Endothelial cell of umbilical vein (primary cell): Measurements from ENCODE around the gene CARNS1. TPM values are rescaled to one million over a fixed set of nuclear protein-coding genes. Genes with fewer than 3 reads are reported as not detected.
A peak's percentile ranks its signal among the peaks of the same experiment; 100 is the strongest.

Experiments
- BruUV-seq: library from RNA; stranded (reverse); fragments of 400-500 nt; replicated peaks from 2 replicates; lab custom pipeline; 2021; lab: Mats Ljungman, UMichigan
- CTCF ChIA-PET: fragments of 300-600, 350-600 bp; sonication (Branson Sonifier 250); formaldehyde crosslinking; loops from one replicate; lab custom pipeline; 2021; ENCODE audit warnings: antibody characterized with exemption, inconsistent platforms; lab: Charles Lee
- POLR2A ChIA-PET: fragments of 300-600, 350-600 bp; sonication (Branson Sonifier 250); formaldehyde crosslinking; loops from one replicate; lab custom pipeline; 2021; ENCODE audit warnings: antibody characterized with exemption, inconsistent platforms; lab: Charles Lee
- DNase-seq: peaks from one replicate; pipeline ENCODE4 v3.0.0-alpha.2; 2011; ENCODE audit warnings: low read depth, low spot score
- FAIRE-seq: peaks from 2 replicates; lab custom pipeline; 2011; peaks lifted over from hg19 to GRCh38; lab: Jason Lieb, UNC
- H2AFZ ChIP-seq: 2 replicates; pipeline ENCODE4 v1.6.0; 2012; ENCODE audit warnings: low read depth, low read length, control low read depth, inconsistent platforms
- H3K27ac ChIP-seq: 2 replicates; pipeline ENCODE4 v1.5.1; 2011; ENCODE audit warnings: low read depth, mild to moderate bottlenecking, control low read depth, low read length, moderate library complexity; ENCODE audit not compliant: insufficient read depth
- H3K27me3 ChIP-seq, 2 experiments: 2 replicates each; pipeline versions ENCODE4 v1.6.0 to v1.6.1; 2011; ENCODE audit warnings: low read length in 2 of 2, mixed read lengths in 1 of 2; ENCODE audit not compliant: control insufficient read depth in 2 of 2, insufficient read depth in 2 of 2
- H3K36me3 ChIP-seq, 2 experiments: 2 replicates in 1 of 2; 3 replicates in 1 of 2; pipeline ENCODE4 v1.5.1; 2011; ENCODE audit warnings: low read length in 2 of 2, mild to moderate bottlenecking in 1 of 2, moderate library complexity in 1 of 2; ENCODE audit not compliant: control insufficient read depth in 2 of 2, insufficient read depth in 2 of 2; ENCODE audit errors: extremely low read depth in 1 of 2
- H3K4me1 ChIP-seq: 3 replicates; pipeline ENCODE4 v1.5.1; 2011; ENCODE audit warnings: mild to moderate bottlenecking, low read length; ENCODE audit not compliant: control insufficient read depth, insufficient read depth; ENCODE audit errors: extremely low read depth
- H3K4me2 ChIP-seq: 2 replicates; pipeline ENCODE4 v1.6.1; 2011; ENCODE audit warnings: low read length, control low read depth, mixed read lengths; ENCODE audit not compliant: insufficient read depth
- H3K4me3 ChIP-seq, 3 experiments: fragments of 200-600 bp in 1 of 3; sonication (generic), shearing (Covaris generic) in 1 of 3; replicated peaks in 1 of 3; 2 replicates each; pipeline ENCODE4 v1.5.1; 2011 to 2016; ENCODE audit warnings: control low read depth in 3 of 3, low read length in 3 of 3, mild to moderate bottlenecking in 2 of 3, inconsistent platforms in 1 of 3, low read depth in 1 of 3, moderate library complexity in 1 of 3; ENCODE audit not compliant: insufficient read depth in 1 of 3
- H3K79me2 ChIP-seq: 2 replicates; pipeline ENCODE4 v1.6.0; 2012; ENCODE audit warnings: low read length, inconsistent platforms; ENCODE audit not compliant: control insufficient read depth, insufficient read depth
- H3K9ac ChIP-seq: replicated peaks from 2 replicates; pipeline ENCODE3; 2011; ENCODE audit warnings: low read length, control low read depth; ENCODE audit not compliant: insufficient read depth; ENCODE audit errors: extremely low read depth
- H3K9me1 ChIP-seq: replicated peaks from 3 replicates; pipeline ENCODE4 v1.6.0; 2011; ENCODE audit warnings: mild to moderate bottlenecking, low read length; ENCODE audit not compliant: control insufficient read depth, insufficient read depth; ENCODE audit errors: extremely low read depth
- H3K9me3 ChIP-seq: replicated peaks from 2 replicates; pipeline ENCODE4 v1.5.1; 2012; ENCODE audit warnings: low read length, inconsistent platforms; ENCODE audit not compliant: control insufficient read depth, insufficient read depth
- H4K20me1 ChIP-seq: replicated peaks from 2 replicates; pipeline ENCODE3; 2011; ENCODE audit warnings: mild to moderate bottlenecking, low read length; ENCODE audit not compliant: control insufficient read depth, insufficient read depth; ENCODE audit errors: extremely low read depth
- EZH2 ChIP-seq: IDR thresholded peaks from 2 replicates; pipeline ENCODE4 v1.6.1; 2012; ENCODE audit warnings: borderline replicate concordance, low read depth, mild to moderate bottlenecking, moderate library complexity, low read length, inconsistent platforms; ENCODE audit not compliant: severe bottlenecking
- FOS ChIP-seq: IDR thresholded peaks from 2 replicates; pipeline ENCODE4 v1.6.1; 2011; ENCODE audit warnings: mild to moderate bottlenecking, low read length, moderate library complexity, borderline replicate concordance; ENCODE audit not compliant: insufficient read depth
- GATA2 ChIP-seq: IDR thresholded peaks from 2 replicates; pipeline ENCODE4 v1.7.0; 2011; ENCODE audit warnings: low read depth, mild to moderate bottlenecking, moderate library complexity, mixed read lengths, low read length; ENCODE audit not compliant: insufficient read length, insufficient read depth
- JUN ChIP-seq: IDR thresholded peaks from 2 replicates; pipeline ENCODE4 v1.6.1; 2011; ENCODE audit warnings: borderline replicate concordance, low read depth; ENCODE audit not compliant: insufficient read length, insufficient read depth
- MYC ChIP-seq: IDR thresholded peaks from one replicate; pipeline ENCODE4 v1.6.1; 2011; ENCODE audit warnings: mild to moderate bottlenecking, low read depth, low read length
- POLR2A ChIP-seq: IDR thresholded peaks from 2 replicates; pipeline ENCODE4 v1.6.1; 2012; ENCODE audit warnings: low read depth, mild to moderate bottlenecking, control low read depth, low read length
- POLR2AphosphoS5 ChIP-seq: IDR thresholded peaks from 2 replicates; pipeline ENCODE4 v1.6.1; 2012; ENCODE audit warnings: low read depth, mild to moderate bottlenecking, control low read depth, low read length, moderate library complexity; ENCODE audit not compliant: insufficient read depth
- dilution Hi-C: fragments of 300-500 bp; cut with MboI; formaldehyde crosslinking; loops from one replicate; pipeline ENCODE4 v1.15.0; 2019; ENCODE audit warnings: low sequenced_read_pairs; ENCODE audit not compliant: extremely low pct_ligation_motif_present
- intact Hi-C: fragments of 100-400 bp; cut with micrococcal nuclease; formaldehyde crosslinking; loops from one replicate; pipeline ENCODE4 v1.10.0; 2022
- polyA plus RNA-seq, 4 experiments: library from polyadenylated mRNA; depleted of rRNA in 3 of 4; stranded (reverse) in 3 of 4; unstranded in 1 of 4; fragments of >200 nt; gene quantifications; 2 replicates each; pipeline versions ENCODE4 v1.2.1 to v1.2.3, GENCODE V29; 2011 to 2012; ENCODE audit warnings: missing spikeins in 1 of 4
- total RNA-seq: library from RNA; stranded (reverse); gene quantifications from 2 replicates; pipeline ENCODE4 v1.2.3, GENCODE V29; 2021
- TF ChIP-seq, protein P1 (sequence below): IDR thresholded peaks from 2 replicates; pipeline ENCODE4 v1.6.1; 2011; ENCODE audit not compliant: insufficient read depth, insufficient read length
- TF ChIP-seq, protein P2 (sequence below), 2 donors: IDR thresholded peaks; 1 replicate in 1 of 2; 2 replicates in 1 of 2; pipeline ENCODE4 v1.5.1; 2011; ENCODE audit warnings: low read length in 2 of 2, mild to moderate bottlenecking in 2 of 2, moderate library complexity in 2 of 2, control low read depth in 1 of 2, inconsistent platforms in 1 of 2, low read depth in 1 of 2; ENCODE audit not compliant: insufficient read depth in 1 of 2; ENCODE audit errors: extremely low read depth in 1 of 2

Gene CARNS1
- total and polyA plus RNA-seq, 2 donors (not counting 3 experiments of a cell fraction or from before 2014, with no cell fraction given): 0.14 to 0.35 TPM

DNA sequence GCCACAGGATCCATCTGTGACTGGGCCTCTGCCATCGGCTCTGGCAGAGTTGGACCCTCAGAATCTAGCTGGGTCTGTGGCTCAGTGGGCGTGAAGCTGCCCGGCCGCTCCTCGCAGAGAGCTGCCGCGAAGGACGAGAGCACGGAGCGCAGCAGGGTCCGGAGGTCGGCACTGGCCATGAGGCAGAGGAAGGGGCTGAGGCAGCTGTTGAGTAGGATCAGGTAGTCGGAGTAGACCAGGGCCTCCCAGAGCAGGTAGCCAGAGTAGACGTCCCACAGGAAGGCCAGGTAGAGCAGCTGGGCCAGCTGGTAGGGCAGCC lies 36.1 kb downstream of the CARNS1 start:
- H3K27ac ChIP-seq: no peak overlapping the region
- no peak overlapping the region for H3K4me3 ChIP-seq
- peak overlapping the region; percentile 97 for H2AFZ ChIP-seq
- no peaks in the 10 kb centered on the region for H3K36me3 ChIP-seq
- FAIRE-seq (no peak), DNase-seq (no peak)
- no peaks in the 10 kb centered on the region for H3K27me3 ChIP-seq
- H3K4me2 ChIP-seq: no peak overlapping the region
- H3K9me3 ChIP-seq: no peaks in the 10 kb centered on the region
- TF ChIP-seq, protein P1, sequence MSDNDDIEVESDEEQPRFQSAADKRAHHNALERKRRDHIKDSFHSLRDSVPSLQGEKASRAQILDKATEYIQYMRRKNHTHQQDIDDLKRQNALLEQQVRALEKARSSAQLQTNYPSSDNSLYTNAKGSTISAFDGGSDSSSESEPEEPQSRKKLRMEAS: no peak
- TF ChIP-seq FOS (no peak), GATA2 (no peak), EZH2 (no peak), POLR2AphosphoS5 (no peak), JUN (no peak), POLR2A (no peak), MYC (no peak)
- TF ChIP-seq, protein P2, sequence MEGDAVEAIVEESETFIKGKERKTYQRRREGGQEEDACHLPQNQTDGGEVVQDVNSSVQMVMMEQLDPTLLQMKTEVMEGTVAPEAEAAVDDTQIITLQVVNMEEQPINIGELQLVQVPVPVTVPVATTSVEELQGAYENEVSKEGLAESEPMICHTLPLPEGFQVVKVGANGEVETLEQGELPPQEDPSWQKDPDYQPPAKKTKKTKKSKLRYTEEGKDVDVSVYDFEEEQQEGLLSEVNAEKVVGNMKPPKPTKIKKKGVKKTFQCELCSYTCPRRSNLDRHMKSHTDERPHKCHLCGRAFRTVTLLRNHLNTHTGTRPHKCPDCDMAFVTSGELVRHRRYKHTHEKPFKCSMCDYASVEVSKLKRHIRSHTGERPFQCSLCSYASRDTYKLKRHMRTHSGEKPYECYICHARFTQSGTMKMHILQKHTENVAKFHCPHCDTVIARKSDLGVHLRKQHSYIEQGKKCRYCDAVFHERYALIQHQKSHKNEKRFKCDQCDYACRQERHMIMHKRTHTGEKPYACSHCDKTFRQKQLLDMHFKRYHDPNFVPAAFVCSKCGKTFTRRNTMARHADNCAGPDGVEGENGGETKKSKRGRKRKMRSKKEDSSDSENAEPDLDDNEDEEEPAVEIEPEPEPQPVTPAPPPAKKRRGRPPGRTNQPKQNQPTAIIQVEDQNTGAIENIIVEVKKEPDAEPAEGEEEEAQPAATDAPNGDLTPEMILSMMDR (IDR thresholded peaks at IDR 0.05; ENCODE audit: extremely low read depth in 1 of 2, insufficient read depth in 1 of 2, low read depth in 1 of 2, low read length in 2 of 2): no peak
- H4K20me1 ChIP-seq: no peaks in the 10 kb centered on the region
- H3K4me1 ChIP-seq: peaks cover 7% of the 10 kb centered on the region
- dilution Hi-C loops: no loop called here
- ChIA-PET CTCF (interaction anchor here (0.8 to 1.4 kb wide), 9 partner anchors 8 to 208 kb away, joined by 3 to 10 read pairs (median 4); partner anchors contain the start of genes AIP, CORO1B, PPP1CA and RAD9A), POLR2A (interaction anchor here (1.5 kb wide), 1 partner anchor 9 kb away, joined by 4 read pairs; no protein-coding TSS in a partner anchor)
- H3K9me1 ChIP-seq: no peaks in the 10 kb centered on the region
- H3K9ac ChIP-seq: no peak overlapping the region
- BruUV-seq: no TSS peak
- no peaks in the 10 kb centered on the region for H3K79me2 ChIP-seq
- intact Hi-C loops: no loop called here
